T-cell (primary cell): ENCODE data around the gene BRWD1. TPM values are rescaled to one million over a fixed set of nuclear protein-coding genes. Genes with fewer than 3 reads are reported as not detected.

Source experiments
- ATAC-seq, 4 experiments: fragments of 200-7000 bp in 3 of 4; fragments of 150-1000 bp in 1 of 4; cut with Tn5 transposase; replicated peaks in 1 of 4; 1 replicate in 3 of 4; 2 replicates in 1 of 4; pipeline ENCODE4 v1.10.0; 2021; ENCODE audit warnings: moderate library complexity in 3 of 4, mild to moderate bottlenecking in 2 of 4, moderate number of reproducible peaks in 1 of 4
- CTCF ChIA-PET, 2 donors: fragments of 300-600 bp; sonication (Branson Sonifier 250); formaldehyde crosslinking; loops; one replicate each; lab custom pipeline; 2022; ENCODE audit warnings: antibody characterized with exemption in 2 of 2; lab: Charles Lee
- POLR2A ChIA-PET, 2 donors: fragments of 300-600 bp; sonication (Branson Sonifier 250); formaldehyde crosslinking; loops; one replicate each; lab custom pipeline; 2022; ENCODE audit warnings: antibody characterized with exemption in 2 of 2; lab: Charles Lee
- DNase-seq, 35 experiments: peaks; one replicate each; pipeline versions ENCODE4 v3.0.0 to v3.0.0-alpha.2; 2013 to 2023
- H3K27ac ChIP-seq: one replicate; pipeline ENCODE4 v1.5.1; 2013; ENCODE audit warnings: low read length
- H3K27me3 ChIP-seq, 2 experiments: replicated peaks in 1 of 2; 1 replicate in 1 of 2; 2 replicates in 1 of 2; pipeline versions ENCODE4 v1.6.1 to v1.7.0; 2013; ENCODE audit warnings: low read length in 1 of 2, mixed read lengths in 1 of 2; ENCODE audit not compliant: control insufficient read depth in 2 of 2, insufficient read depth in 2 of 2; ENCODE audit errors: extremely low read depth in 1 of 2
- H3K36me3 ChIP-seq, 2 donors: 1 replicate in 1 of 2; 2 replicates in 1 of 2; pipeline versions ENCODE4 v1.6.1 to v1.7.0; 2013; ENCODE audit warnings: low read length in 1 of 2; ENCODE audit not compliant: control insufficient read depth in 2 of 2, insufficient read depth in 1 of 2; ENCODE audit errors: extremely low read depth in 1 of 2
- H3K4me1 ChIP-seq, 2 experiments: 1 replicate in 1 of 2; 2 replicates in 1 of 2; pipeline versions ENCODE4 v1.6.1 to v1.7.0; 2013; ENCODE audit warnings: low read length in 2 of 2, mixed read lengths in 1 of 2; ENCODE audit not compliant: insufficient read depth in 2 of 2, control insufficient read depth in 1 of 2; ENCODE audit errors: extremely low read depth in 1 of 2
- H3K4me3 ChIP-seq, 2 donors: 1 replicate in 1 of 2; 2 replicates in 1 of 2; pipeline versions ENCODE4 v1.5.1 to v1.7.0; 2013; ENCODE audit warnings: mild to moderate bottlenecking in 2 of 2, low read length in 1 of 2, moderate library complexity in 1 of 2; ENCODE audit not compliant: control insufficient read depth in 1 of 2; ENCODE audit errors: extremely low read depth in 1 of 2
- H3K9me3 ChIP-seq: 2 replicates; pipeline ENCODE4 v1.7.0; 2013
- H3K27ac Mint-ChIP-seq, 2 donors: one replicate each; pipeline ENCODE4 v1.8.0; 2020 to 2021; ENCODE audit warnings: mild to moderate bottlenecking in 2 of 2, mixed read lengths in 2 of 2
- H3K27me3 Mint-ChIP-seq, 2 donors: one replicate each; pipeline ENCODE4 v1.8.0; 2021 to 2022; ENCODE audit warnings: mixed read lengths in 2 of 2
- H3K36me3 Mint-ChIP-seq: one replicate; pipeline ENCODE4 v1.8.0; 2021; ENCODE audit warnings: mixed read lengths
- H3K4me1 Mint-ChIP-seq, 3 donors: one replicate each; pipeline ENCODE4 v1.8.0; 2020 to 2022; ENCODE audit warnings: mixed read lengths in 3 of 3, mild to moderate bottlenecking in 1 of 3
- H3K4me3 Mint-ChIP-seq, 3 donors: one replicate each; pipeline ENCODE4 v1.8.0; 2020 to 2022; ENCODE audit warnings: mild to moderate bottlenecking in 3 of 3, mixed read lengths in 3 of 3, moderate library complexity in 3 of 3
- H3K9me3 Mint-ChIP-seq, 3 donors: one replicate each; pipeline ENCODE4 v1.8.0; 2020 to 2022; ENCODE audit warnings: mixed read lengths in 3 of 3
- WGBS: methylation state at CpG from one replicate; pipeline ENCODE4 v1.1.5; 2013; ENCODE audit warnings: missing lambda C conversion rate; ENCODE audit not compliant: insufficient coverage; 5-methylcytosine and 5-hydroxymethylcytosine counted together
- total RNA-seq, 35 experiments: library from RNA in 6 of 35; stranded (reverse) in 6 of 35; fragments of 120-200 nt in 1 of 35; gene quantifications; one replicate each; pipeline versions ENCODE4 v1.2.1 to v1.2.4 and lab custom pipeline; 2013 to 2026

Gene BRWD1
- total RNA-seq, 5 donors from 2014 or later (not counting 1 experiment from before 2014, with no cell fraction given): 70.2 to 86.3 (median 75.2) TPM

- DNase-seq (no peak), ATAC-seq (no peak)
- Histone ChIP-seq H3K27me3 (no peaks in the 10 kb centered on the region), H3K36me3 (peaks cover 0 to 48% of the 10 kb centered on the region in 2 donors), H3K27ac (no peak overlapping the region), H3K4me3 (no peak overlapping the region), H3K4me1 (no peaks in the 10 kb centered on the region), H3K9me3 (no peaks in the 10 kb centered on the region)
- Mint-ChIP-seq H3K27ac (no peak overlapping the region), H3K9me3 (no peaks in the 10 kb centered on the region), H3K27me3 (no peaks in the 10 kb centered on the region), H3K4me1 (peaks cover 6 to 16% (median 12%) of the 10 kb centered on the region in 3 donors), H3K36me3 (peaks cover 48% of the 10 kb centered on the region), H3K4me3 (no peak overlapping the region)
- ChIA-PET CTCF (no interaction called here), POLR2A (no interaction called here)
- 95% methylated on average over 2 of the region's 4 CpGs for WGBS
These were observed 55.2 kb downstream of the BRWD1 start for GRCh38 chr21:39258207-39258606.

GRCh38 chr21:39251326-39251725, 62.1 kb downstream of the BRWD1 start:
- CTCF ChIA-PET: no interaction called here
- POLR2A ChIA-PET: no interaction called here
- Histone ChIP-seq H3K27me3 (no peaks in the 10 kb centered on the region), H3K36me3 (peaks cover 0 to 46% of the 10 kb centered on the region in 2 donors), H3K4me1 (no peaks in the 10 kb centered on the region), H3K4me3 (no peak overlapping the region), H3K9me3 (no peaks in the 10 kb centered on the region), H3K27ac (no peak overlapping the region)
- Mint-ChIP-seq H3K27ac (no peak overlapping the region), H3K4me3 (no peak overlapping the region), H3K36me3 (peaks cover 49% of the 10 kb centered on the region), H3K27me3 (no peaks in the 10 kb centered on the region), H3K4me1 (peaks cover under 1 to 15% (median 8%) of the 10 kb centered on the region in 3 donors), H3K9me3 (no peaks in the 10 kb centered on the region)
- ATAC-seq: no peak
- no CpG with 5 or more reads among the region's 3 CpGs for WGBS
- DNase-seq: no peak

- DNase-seq (no peak), ATAC-seq (no peak)
- Histone ChIP-seq H3K27me3 (no peaks in the 10 kb centered on the region), H3K27ac (no peak overlapping the region), H3K4me3 (no peak overlapping the region), H3K36me3 (peaks cover 0 to 62% of the 10 kb centered on the region in 2 donors), H3K4me1 (no peaks in the 10 kb centered on the region), H3K9me3 (no peaks in the 10 kb centered on the region)
- no peaks in the 10 kb centered on the region for H3K27me3 Mint-ChIP-seq
- H3K36me3 Mint-ChIP-seq: peaks cover 48% of the 10 kb centered on the region
- no peak overlapping the region for H3K4me3 Mint-ChIP-seq
- H3K9me3 Mint-ChIP-seq: no peaks in the 10 kb centered on the region
- peaks cover 28 to 34% (median 34%) of the 10 kb centered on the region in 3 donors for H3K4me1 Mint-ChIP-seq
- no CpG with 5 or more reads among the region's 1 CpG for WGBS
- ChIA-PET CTCF (no interaction called here), POLR2A (interaction anchor here in 1 of 2 donors (0.7 kb wide), 1 partner anchor 16 kb away, joined by 5 read pairs; no protein-coding TSS in a partner anchor)
- peak overlapping the region in 1 of 2 donors; percentile 30 for H3K27ac Mint-ChIP-seq
These were observed 75.2 kb downstream of the BRWD1 start for GRCh38 chr21:39238275-39238674.

- no peaks in the 10 kb centered on the region for H3K9me3 Mint-ChIP-seq
- no peak overlapping the region for H3K4me3 Mint-ChIP-seq
- POLR2A ChIA-PET: no interaction called here
- ATAC-seq: no peak
- no peaks in the 10 kb centered on the region for H3K27me3 Mint-ChIP-seq
- Histone ChIP-seq H3K4me1 (no peaks in the 10 kb centered on the region), H3K9me3 (no peaks in the 10 kb centered on the region), H3K27me3 (no peaks in the 10 kb centered on the region), H3K27ac (no peak overlapping the region), H3K4me3 (no peak overlapping the region), H3K36me3 (peaks cover 0 to 78% of the 10 kb centered on the region in 2 donors)
- WGBS: 100% methylated on average over 2 of the region's 3 CpGs
- H3K27ac Mint-ChIP-seq: peak overlapping the region in 1 of 2 donors; percentile 22
- CTCF ChIA-PET: interaction anchor here in 1 of 2 donors (0.9 kb wide), 1 partner anchor 9 kb away, joined by 3 read pairs; no protein-coding TSS in a partner anchor
- peaks cover 61% of the 10 kb centered on the region for H3K36me3 Mint-ChIP-seq
- DNase-seq: no peak
- H3K4me1 Mint-ChIP-seq: peaks cover 11 to 14% (median 13%) of the 10 kb centered on the region in 3 donors
These were observed 80.6 kb downstream of the BRWD1 start for GRCh38 chr21:39232861-39233291.

- POLR2A ChIA-PET: no interaction called here
- peak overlapping the region in 1 of 2 donors; percentile 36 for H3K27ac Mint-ChIP-seq
These were observed 88.5 kb downstream of the BRWD1 start for GRCh38 chr21:39224930-39225329.

GRCh38 chr21:39221997-39222486, 91.4 kb downstream of the BRWD1 start:
- Histone ChIP-seq H3K4me1 (no peaks in the 10 kb centered on the region), H3K27ac (no peak overlapping the region), H3K9me3 (no peaks in the 10 kb centered on the region), H3K4me3 (no peak overlapping the region), H3K36me3 (peaks cover 5 to 62% of the 10 kb centered on the region in 2 donors), H3K27me3 (no peaks in the 10 kb centered on the region)
- H3K4me1 Mint-ChIP-seq: peaks cover 8 to 20% (median 14%) of the 10 kb centered on the region in 3 donors
- H3K27me3 Mint-ChIP-seq: no peaks in the 10 kb centered on the region
- peaks cover 65% of the 10 kb centered on the region for H3K36me3 Mint-ChIP-seq
- ChIA-PET CTCF (no interaction called here), POLR2A (no interaction called here)
- H3K4me3 Mint-ChIP-seq: no peak overlapping the region
- DNase-seq (no peak), ATAC-seq (no peak)
- H3K9me3 Mint-ChIP-seq: no peaks in the 10 kb centered on the region
- no CpG with 5 or more reads among the region's 3 CpGs for WGBS
- H3K27ac Mint-ChIP-seq: no peak overlapping the region

More at GRCh38 chr21:39224930-39225329, 88.5 kb downstream of the BRWD1 start:
- Histone ChIP-seq H3K27ac (no peak overlapping the region), H3K27me3 (no peaks in the 10 kb centered on the region), H3K4me3 (no peak overlapping the region), H3K36me3 (peaks cover 0 to 58% of the 10 kb centered on the region in 2 donors), H3K4me1 (no peaks in the 10 kb centered on the region), H3K9me3 (no peaks in the 10 kb centered on the region)
- H3K4me1 Mint-ChIP-seq: peaks cover 4 to 20% (median 18%) of the 10 kb centered on the region in 3 donors
- H3K36me3 Mint-ChIP-seq: peaks cover 62% of the 10 kb centered on the region
- DNase-seq: no peak
- CTCF ChIA-PET: no interaction called here
- H3K9me3 Mint-ChIP-seq: no peaks in the 10 kb centered on the region
- no peak overlapping the region for H3K4me3 Mint-ChIP-seq
- WGBS: no CpG with 5 or more reads among the region's 3 CpGs
- no peaks in the 10 kb centered on the region for H3K27me3 Mint-ChIP-seq
- no peak for ATAC-seq
